GM19351 (cell line): Measurements from ENCODE around the gene LRBA.

Experiments used
- ATAC-seq: cut with Tn5 transposase; IDR thresholded peaks from one replicate; pipeline ENCODE4 v1.9.1; 2021; ENCODE audit warnings: mild to moderate bottlenecking, moderate library complexity; ENCODE audit not compliant: unreplicated experiment

LRBA gene

DNA sequence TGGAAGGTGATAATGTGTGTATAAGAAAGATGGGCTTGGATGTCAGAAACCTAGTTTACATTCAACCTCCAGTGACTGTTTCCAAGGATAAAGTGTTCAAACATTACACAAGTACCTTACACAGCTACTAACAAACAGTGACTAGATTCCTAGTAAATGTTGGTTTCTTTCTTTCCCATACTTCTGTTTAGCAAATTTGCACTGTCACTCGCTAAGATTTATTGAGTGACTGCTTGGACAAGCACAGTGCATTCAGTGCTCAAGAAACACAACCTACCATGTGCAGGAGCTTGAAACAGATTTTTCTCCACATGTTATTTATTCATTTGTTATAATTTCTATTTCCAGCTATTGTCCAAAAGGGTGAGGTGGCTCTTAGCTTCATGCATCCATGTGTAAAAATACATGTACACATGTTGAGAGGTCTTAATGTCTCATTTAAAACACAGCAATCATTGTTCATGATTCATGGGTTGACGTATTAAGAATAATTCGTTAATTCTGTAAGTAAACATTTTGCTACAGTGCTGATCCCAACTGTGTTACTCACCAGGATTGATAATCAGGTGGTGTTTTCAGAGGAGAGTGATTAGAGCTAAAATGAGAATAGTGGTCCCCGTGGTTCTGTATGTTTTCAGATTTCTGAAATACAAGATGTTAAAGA is 783.8 kb downstream of the LRBA start:
- ATAC-seq = no peak

DNA sequence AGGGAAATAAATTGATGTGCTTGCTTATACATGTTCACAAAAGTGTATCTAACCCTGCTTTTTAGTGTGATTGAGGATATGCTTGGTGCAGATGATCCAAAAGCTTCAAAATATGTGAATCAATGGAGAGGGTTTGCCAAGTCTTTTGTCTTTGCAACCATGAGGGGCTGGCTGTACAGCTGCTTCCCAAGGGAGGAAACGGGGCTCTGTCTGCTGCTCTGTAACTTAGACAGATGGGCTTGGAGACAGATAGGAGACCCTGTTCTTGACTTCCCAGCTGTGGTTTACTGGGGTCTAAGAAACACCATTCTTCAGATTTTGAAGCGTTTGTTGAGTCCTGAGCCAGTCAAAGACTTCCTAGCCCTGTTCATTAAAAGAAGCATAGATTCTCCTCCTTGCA is 784.5 kb downstream of the LRBA start:
- ATAC-seq = no peak

DNA sequence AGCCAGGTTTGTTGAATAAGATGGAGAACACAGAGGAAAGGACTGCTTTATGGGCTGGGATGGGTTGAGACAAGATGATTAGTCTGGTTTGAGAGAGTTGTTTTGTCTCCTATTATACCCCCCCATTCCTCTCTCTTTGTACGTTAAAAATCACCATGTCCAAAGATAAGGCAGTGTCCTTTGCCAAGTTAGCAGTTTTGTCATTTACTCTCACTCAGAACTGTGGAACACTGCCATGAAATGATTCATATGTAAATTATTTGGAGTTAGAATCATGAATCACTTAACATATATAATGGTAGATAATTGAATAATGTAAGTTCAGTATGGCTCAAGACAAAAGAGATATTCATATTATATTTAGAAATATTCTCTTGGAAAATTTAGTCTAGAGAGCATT is 785.6 kb downstream of the LRBA start:
- no peak for ATAC-seq

DNA sequence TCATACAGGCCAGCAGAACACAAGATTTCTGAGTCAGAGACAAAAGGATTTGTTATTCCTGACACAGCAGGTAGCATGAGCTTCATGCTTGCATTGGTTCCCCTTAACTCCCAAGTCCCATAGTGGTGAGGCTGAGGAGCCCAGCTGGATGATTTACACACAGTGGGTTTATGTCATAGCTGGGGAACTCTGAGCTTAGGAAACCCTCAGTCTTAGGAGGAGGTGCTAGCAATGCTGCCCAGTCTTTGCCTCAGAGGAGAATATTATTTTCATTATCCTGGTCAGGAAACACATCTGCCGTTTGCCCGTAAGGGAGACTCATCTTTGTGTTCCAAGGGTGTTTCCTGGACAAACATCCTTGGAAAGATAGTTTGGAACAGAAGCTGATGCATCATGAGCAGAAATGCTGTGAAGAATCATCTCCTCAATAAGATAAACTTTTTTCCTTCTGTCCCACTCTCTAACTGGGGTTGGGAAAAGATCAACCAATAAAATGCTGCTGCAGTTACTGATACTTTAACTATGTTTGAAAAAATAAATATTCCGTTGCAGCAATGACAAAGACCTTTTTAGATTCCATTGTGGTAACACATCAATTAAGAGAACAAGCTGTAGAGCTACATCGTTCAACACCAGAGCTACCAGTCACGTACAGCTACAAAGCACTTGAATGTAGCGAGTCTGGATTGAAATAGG is 790.0 kb downstream of the LRBA start:
- no peak for ATAC-seq

DNA sequence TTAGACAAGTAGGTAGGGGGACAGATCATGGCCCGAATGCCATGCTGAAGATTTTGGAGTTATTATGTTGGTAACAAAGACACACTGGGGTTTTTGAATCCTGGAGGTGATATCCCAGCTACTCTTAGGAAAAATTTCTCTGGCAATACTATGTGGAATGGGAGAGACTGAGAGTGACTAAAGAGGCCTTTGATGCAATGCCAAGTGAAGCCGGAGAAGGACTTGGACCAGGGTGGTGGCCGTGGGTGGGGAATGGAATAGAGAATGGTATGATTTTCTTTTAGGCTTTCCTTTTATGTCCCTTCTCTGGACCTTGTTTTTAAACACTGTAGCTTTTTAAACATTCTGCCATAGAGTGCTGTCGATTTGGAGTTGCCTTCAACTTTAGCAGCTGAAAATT is 795.2 kb downstream of the LRBA start:
- no peak for ATAC-seq

DNA sequence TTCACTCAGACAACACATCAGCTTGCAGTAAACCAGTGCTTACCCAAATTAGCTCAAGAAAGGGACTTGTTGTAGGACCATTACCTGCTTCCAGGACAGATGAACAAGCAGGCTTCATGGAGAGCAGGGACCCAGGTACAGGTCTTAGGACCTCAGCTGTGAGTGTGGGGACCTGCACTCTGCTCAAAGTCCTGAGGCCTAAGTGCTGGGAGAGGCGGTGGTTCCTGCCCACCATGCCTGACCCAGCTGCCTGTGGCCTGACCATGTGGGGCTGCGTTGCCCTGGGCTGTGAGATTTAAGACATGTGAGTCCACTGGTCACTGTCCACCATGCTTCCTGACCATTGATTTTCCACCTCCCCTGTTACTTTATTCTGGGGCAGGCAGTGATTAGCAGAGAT is 796.6 kb downstream of the LRBA start:
- no peak for ATAC-seq

DNA sequence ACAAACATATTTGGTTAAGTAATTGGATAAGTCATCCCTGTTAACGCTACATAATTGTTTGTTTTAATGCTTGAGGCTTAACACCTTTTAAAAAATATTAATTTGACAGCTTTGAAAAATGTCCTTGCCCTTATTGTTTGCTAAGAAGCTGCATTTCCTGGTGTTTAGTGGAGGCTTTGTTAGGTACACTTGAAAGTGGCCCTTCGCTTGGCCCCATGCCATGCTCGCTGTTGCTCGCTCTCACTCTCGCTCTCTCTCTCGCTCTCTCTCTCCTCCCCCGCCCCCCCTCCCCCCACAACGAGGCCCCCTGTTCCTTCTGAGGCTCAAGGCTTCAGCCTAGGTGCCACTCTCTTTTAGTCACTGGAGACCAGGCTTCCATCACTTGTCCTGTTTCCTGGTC is 797.3 kb downstream of the LRBA start:
- no peak for ATAC-seq

DNA sequence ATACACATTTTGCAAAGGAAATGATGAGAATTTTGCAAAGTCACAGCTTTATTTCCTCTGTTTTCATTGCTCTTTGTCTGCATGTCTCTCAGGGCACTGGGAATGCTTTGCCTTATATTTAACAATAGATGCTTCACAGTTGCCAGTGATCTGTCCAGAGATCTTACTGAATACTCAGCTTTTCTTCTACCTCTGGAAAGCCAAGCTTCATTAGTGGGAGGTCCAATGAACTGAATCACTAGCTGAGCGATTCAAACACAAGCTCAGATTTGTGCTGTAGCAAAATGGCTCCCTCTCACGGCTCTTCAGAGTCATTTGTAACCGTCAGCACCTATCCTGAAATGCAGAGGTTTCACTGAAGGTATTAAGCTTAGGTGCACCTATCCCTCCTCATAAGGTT is 797.9 kb downstream of the LRBA start:
- ATAC-seq = no peak

DNA sequence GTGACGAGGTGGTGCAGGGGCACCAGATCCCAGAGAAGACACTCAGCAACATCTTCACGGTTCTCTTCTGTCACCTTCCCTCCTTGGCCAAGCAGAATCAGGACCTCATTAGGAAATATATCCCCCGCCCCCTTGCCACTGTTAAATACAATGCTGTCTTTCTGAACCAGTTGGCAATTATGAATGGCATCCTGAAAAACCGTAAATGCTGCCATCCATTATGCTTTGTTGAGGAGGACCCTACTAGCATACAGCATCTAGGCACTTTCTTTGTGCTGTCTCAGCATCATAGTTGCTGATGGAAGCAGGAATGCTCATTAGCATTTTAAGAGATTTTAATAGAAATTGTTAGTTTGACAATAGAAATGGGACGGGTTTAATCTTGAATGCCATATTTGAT is 798.4 kb downstream of the LRBA start:
- no peak for ATAC-seq

DNA sequence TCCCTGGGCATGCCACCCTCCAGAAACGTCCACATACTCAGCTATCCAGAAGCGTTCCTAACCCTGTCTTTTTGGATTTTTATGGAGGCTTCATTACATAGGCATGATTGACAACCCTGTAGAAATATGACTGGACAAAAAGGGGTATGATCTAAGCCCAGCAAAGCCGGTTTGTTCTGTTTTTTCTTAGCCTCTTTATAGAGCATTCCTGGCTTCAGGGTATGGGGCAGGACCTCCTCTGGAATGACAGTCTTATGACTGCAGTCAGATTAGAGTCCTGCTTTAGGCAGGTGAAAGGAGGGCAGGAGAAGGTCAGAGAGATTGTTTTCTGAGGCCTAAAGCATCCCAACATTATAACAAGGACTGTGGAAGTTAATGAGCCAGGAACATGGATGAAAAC is 799.5 kb downstream of the LRBA start:
- no peak for ATAC-seq
